DMS79 (cell line): Measurements from ENCODE around the gene ADGRL3.

ENCODE experiments used
- DNase-seq: peaks from one replicate; lab custom pipeline; 2025; lab: John Stamatoyannopoulos, UW

Gene ADGRL3

DNA sequence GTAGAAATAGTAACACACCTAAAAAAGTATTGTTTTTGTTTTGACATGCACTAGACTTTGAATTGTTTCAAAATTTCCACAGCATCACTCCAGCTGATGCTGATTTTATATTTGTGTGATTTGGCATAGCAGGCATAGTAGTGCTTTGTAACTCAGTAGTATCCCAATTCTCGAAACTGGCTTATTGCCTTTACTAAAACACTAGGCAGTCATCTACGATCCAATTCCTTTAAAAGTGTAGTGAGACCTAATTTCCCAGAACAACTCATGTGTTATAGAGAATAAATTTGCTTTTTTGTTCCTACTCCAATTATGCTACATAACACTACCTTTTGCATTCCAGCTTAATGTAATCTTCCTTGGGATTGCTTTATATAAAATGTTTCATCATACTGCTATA is 797.7 kb downstream of the ADGRL3 start:
- no peak for DNase-seq

DNA sequence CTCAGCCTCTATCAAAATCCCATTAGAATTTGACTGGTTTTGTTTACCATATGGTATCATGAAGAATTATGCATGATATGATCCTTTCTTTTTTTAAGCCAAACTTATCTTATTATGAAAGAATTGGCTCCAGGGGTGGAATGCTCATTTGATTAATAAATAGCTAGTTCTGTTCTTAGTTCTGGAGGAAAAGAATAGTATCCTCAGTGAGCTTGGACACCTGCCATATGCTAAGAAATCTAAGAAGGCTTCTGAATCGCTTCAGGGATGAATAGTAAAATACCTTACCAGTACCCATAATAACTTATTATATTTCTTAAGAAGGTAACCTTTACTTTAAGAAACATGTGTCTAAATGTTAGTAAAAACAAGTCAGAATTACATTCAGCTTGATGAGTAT is 803.6 kb downstream of the ADGRL3 start:
- no peak for DNase-seq

DNA sequence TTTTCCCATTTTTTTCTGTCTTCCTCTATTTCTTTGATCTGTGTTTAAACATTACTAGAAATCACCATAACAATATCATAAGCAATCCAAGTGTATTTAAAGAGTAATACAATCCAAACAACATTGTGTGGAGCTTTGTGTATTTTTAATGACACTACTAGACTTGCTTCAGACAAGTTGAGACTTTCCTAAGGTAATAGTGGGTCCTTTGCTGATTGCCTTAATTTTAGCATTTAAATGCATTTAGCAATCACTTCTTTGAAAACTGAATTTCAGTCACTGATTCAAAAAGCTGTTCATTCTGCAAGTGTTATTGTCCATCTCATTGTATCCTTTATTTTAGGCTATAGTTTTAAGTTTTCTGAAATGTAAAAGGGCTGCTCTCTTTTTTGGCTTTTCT is 804.8 kb downstream of the ADGRL3 start:
- DNase-seq = no peak

DNA sequence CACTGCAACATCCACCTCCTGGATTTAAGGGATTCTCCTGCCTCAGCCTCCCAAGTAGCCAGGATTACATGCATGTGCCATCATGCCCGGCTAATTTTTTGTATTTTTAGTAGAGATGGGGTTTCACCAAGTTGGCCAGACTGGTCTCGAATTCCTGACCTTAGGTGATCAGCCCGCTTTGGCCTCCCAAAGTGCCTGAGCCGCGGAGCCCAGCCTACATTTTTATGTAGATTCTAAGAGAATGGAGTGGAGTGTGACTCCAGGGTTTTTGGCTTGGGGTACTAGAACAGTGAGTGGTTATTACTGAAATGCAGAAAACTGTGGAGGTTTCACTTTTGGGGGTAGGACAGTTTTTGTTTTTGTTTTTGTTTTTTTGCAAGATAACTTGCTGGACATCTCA is 806.0 kb downstream of the ADGRL3 start:
- DNase-seq = no peak

DNA sequence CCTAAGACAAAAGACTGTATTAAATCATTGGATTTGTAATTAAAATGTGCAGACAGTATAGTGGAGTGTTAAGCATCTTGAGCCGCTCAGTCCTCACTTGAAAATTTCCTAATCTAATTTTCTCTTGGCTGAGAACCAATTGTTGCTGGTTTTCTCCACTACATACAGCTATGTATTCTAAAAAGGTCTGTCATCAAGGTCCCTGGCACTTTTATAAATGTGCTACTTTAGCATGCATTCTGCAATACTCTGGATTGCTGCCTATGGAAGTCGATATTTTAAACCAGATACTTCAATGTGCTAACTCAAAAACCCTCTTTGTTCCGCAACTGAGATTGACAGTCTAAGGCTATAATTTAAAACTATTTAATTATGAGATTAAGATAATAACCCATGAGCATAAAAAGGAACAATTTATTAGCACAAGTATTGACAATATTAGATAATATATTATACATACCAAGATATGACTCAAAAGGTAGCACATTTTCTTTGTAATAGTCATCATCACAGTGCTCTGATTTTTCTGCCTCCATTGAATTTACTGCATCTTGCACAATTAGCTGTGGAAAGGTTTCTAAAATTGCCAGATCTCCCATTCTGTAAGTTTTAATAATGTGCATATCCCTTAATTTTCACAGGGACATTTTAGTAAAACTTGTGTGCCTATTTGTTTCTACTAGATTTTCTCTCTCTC is 815.1 kb downstream of the ADGRL3 start:
- no peak for DNase-seq

DNA sequence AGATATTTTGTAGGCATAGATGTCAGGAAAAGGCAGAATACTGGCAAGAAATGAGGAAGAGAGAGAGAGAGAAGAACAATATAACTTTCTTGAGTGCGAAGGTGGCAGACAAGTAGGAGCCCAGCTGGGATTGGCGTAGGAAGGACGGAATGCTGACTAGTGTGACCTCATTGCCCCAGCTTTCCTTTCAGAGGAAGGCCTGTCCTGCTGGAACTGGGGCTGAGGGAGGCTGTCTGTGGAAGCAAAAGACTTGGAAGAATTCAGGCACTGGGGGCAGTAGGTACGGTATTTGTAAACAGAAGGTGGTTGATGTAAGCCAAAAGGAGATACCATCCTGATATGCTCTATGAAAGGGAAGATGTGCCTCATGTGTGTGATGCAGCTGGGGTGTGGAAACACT is 818.4 kb downstream of the ADGRL3 start:
- no peak for DNase-seq

DNA sequence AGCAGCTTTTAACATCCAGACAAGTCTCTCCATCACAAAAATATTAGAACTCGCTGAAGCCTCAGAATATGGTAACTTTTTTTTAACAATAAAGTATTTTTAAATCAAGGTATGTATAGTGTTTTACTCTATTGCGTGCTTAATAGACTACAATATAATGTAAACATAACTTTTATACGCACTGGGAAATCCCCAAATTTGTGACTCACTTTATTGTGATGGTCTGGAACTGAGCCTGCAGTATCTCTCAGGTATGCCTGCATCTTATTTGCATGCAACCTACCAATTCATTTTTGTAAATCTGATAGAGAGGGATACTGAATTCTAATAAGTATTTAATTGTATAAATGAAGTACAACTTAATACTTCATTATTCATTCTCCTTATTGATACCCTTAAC is 823.5 kb downstream of the ADGRL3 start:
- DNase-seq = no peak

DNA sequence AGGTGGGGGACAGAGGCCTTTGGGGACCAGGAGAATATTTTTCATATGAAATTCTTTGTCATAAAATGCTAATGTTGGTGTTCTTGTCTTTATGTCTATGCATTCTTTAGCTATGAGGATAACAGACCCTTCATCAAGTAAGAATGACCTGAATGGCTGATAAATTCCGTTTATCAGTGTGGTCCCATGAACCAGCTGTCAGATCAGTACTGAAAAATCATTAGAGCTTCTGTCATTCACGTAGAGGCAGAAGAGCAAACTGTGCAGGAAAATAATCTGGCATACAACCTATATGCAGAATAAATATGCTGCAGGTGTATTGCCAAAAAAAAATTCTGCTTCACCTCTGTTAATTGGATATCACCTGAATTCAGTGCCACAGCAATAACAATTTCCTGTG is 828.6 kb downstream of the ADGRL3 start:
- no peak for DNase-seq

DNA sequence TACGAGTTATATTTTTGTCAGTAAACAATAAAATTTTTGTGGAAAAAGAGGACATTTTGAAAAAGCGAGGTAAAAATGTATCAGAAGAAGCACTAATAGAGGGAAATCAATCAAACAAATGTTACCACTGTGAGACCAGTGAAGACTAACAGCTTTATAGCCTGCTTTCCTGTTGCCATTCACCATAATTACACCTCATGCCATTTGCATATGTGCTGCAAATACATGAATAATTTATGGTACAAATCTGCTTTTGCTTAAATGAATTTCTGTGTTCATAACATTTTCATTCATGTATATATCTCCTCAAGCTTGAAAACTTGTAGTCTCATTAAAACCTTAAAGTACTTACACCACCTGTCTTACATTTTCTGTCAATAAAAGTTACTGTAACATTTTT is 830.8 kb downstream of the ADGRL3 start:
- DNase-seq = no peak

DNA sequence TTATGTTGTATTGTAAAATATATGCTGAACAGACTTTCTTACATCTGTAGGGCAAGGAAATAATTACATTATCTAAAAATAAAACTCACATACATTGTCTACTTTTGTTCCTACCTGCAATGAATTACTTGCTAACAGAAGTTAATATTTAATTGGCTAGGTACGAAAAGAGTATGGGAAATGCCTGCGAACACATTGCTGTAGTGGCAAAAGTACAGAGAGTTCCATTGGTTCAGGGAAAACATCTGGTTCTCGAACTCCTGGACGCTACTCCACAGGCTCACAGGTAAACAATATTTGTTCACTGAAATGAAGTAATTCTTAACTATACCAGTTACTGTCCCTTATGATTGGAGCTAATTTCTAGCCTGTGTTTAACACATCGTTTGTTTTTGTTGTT is 837.4 kb downstream of the ADGRL3 start:
- no peak for DNase-seq

DNA sequence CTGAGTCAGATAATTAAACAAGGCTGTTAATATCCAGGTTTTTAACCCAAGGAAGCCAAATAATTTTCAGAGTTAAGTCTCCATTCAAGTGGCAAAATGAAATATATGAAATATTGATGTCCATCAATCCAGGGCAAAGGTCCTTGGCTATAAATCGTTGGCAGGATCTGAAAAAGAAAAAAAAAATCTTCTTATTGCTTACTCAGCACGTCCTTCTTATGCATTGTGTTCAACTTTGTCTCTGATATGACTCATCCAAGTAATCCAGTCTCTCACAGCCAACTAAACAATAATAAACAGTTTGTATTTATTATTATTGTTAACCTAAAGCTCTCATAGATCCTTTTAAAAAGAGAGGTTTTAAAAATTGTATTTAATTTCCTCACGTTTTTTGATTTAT is 851.2 kb downstream of the ADGRL3 start:
- DNase-seq = no peak

DNA sequence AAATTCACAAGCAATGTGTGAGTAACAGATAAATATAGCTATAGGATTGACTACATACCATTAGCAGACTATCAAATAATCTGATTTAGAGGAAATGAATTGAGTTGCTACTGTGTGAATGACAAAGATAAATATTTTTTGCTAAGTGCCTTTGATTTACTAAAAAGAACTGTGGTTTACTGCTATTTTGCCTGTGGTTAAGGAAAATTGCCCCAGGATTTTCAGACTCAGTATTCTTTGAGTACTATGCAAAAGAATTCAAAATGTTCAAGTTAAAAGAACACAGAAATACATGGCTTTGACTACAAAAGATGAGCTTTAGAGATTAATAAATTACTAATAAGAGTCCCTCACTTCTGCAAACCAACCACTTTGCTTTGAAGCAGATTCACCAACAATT is 853.8 kb downstream of the ADGRL3 start:
- no peak for DNase-seq

DNA sequence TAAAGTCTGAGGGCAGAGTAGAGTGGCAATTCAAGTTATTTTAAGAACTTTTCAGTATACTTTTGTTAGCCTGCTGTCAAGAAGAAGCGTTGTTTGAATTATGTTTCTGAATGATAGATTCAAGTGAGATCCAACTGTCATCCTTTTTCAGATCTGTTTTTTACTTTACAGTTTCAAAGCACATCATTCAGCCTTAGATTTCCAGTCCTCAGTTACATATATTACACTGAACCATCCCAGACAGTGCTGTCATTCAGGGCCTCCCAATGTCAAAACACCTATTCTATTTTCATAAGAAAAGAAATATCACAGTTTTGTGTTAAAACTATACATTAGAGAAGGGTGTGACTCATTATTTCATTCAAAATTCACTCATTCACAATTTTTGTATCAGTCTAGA is 856.9 kb downstream of the ADGRL3 start:
- DNase-seq = no peak

DNA sequence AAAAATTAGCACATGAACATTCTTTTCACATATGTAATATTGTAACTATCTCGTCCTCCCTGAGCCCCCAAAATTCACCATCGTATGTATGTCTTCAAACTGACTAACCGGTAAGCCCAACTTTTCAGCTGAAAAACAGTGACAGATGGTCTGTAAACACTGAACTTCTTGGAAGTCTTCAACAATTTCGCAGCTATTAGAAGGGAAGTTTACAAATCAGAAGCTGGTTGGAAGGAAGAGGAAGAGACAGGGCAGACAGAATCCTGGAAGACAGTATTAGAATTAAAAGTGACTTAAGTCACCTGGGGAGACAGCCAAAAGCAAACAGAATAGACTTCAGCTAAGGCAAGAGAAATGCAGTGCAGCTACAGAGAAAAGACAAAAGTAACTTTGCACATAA is 858.4 kb downstream of the ADGRL3 start:
- no peak for DNase-seq

DNA sequence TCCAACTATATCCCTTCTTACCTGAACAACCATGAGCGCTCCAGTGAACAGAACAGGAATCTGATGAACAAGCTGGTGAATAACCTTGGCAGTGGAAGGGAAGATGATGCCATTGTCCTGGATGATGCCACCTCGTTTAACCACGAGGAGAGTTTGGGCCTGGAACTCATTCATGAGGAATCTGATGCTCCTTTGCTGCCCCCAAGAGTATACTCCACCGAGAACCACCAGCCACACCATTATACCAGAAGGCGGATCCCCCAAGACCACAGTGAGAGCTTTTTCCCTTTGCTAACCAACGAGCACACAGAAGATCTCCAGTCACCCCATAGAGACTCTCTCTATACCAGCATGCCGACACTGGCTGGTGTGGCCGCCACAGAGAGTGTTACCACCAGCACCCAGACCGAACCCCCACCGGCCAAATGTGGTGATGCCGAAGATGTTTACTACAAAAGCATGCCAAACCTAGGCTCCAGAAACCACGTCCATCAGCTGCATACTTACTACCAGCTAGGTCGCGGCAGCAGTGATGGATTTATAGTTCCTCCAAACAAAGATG is 870.2 kb downstream of the ADGRL3 start:
- no peak for DNase-seq

DNA sequence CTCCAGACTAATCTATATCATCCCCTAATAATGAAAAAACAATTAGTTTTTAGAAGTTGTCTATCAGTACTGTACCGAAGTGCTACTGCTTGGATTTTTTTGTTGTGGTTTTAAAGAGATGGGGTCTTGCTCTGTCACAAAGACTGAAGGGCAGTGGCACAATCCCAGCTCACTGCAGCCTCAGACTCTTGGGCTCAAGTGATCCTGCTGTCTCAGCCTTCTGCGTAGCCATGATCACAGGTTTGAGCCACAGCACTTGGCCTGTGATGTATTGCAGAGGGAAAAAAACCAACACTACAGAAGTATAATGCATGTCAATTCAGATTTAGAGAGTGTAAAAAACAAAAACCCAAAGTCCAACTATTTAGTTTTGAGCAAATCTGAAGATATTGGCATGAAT is 875.0 kb downstream of the ADGRL3 start:
- DNase-seq = no peak

DNA sequence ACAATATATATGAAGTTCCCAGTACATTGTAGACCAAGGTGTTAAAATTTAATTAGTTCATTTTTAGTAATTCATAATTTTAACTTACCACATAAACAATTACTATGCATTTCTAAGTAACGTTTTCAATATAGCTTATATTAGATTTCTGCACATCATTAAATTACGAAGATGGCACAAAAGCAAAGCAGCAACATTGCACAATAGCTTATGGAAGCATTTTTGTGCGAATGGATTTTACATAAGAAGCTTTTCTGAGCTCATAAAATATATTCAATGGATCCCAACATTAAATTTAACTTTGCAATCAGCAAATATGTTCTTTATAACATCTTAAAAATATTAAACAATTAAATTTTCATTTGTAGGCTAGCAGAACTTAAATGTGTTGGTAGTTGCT is 875.4 kb downstream of the ADGRL3 start:
- DNase-seq = no peak

DNA sequence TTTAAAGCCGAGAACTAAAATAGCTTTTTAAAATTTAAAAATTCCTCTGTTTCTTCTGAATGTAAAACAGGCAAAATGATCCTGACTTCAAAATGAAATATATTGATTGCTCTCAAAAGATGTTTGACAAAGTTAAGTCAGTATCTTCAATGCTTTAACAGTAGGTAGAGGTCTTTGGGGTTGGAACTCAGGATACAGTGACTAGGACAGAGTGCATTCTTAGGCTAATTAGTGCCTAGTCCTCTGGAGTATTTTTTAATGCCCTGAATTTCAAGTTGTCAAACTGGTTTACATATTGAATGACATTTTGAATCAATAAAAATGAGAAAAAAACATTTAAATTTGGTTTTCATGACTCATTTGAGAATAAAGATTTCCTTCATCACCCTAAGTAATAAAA is 877.3 kb downstream of the ADGRL3 start:
- DNase-seq = no peak

DNA sequence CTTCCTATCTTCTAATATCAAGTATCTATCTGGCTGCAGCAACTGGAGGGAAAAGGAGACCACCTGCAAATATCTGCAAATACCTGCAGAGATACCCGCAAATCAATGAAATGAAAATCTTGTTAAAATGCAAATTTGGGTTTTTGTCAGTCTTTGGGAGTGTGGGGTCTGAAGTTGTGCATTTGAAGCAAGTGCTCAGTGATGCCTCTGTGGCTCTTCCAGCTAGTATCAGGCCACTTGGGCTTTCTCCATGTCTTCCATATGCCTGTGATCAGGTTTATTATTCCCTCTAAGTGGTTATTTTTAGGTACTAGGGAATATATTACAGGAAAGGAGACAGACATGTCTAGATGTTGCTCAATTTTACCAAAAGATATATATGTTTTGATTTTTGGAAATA is 880.3 kb downstream of the ADGRL3 start:
- DNase-seq = no peak

DNA sequence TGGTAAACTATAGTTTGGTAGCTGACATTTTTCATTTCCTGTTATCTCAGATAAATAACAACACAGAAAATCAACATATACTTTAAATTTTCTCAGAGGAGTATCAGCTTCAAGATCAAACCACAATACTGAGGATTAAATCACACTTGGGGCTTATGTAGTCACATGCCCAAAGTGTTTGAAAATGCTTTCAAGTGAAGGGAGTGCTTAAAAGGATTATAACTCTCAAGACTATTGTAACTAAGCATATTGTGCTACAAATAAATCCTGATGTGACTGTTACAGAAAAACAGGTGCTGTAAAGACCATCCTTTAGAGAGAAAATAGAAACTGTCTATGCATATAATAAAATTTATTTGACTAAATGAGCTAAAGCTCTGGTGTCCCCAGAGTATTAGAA is 887.6 kb downstream of the ADGRL3 start:
- no peak for DNase-seq

DNA sequence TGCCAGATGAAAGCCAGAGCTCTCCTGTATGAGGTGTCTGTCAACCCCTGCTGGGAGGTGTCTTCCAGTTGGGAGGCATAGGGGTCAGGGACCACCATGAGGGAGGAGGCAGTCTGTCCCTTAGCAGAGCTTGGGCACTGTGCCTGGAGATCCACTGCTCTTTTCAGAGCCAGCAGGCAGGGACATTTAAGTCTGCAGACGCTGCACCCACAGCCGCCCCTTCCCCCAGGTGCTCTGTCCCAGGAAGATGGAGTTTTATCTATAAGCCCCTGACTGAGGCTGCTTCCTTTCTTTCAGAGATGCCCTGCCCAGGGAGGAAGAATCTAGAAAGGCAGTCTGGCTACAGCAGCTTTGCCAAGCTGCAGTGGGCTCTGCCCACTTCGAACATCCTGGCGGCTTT is 893.6 kb downstream of the ADGRL3 start:
- no peak for DNase-seq

DNA sequence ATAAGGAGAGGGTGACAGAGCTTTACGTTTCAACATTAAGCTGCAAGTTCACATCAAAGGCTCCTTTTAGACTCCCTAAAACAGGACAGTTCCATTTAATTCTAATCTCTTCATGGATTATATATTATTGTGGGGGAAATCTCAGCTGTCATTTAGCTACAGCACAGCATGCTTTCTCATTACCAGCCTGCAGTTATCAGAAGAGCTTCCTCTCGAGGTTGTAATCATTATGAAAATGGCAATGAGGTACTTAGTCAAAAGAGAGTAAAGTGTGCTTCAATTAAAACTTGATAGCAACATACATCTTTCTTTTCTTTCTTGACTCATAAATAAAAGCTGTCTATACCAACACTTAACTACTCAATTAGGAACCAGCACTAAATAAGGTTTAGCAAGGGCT is 896.8 kb downstream of the ADGRL3 start:
- DNase-seq = no peak

DNA sequence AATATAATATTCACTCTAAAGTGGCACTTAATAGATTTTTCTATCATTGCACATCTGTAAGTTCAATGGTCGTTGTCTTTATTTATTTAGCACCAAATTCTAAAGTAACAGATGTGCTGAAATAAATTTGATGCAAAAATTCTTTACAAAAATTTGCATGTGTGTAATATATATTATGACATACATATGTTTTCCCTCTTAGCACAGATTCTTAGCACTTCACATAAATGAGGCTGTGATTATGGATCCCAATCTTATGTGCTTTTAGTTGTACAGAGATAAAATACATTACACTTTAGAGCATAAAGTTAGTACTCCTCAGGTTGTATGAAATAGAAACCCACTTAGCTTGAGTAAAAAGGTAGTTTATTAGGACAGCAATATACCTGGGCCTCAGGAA is 915.1 kb downstream of the ADGRL3 start:
- no peak for DNase-seq

DNA sequence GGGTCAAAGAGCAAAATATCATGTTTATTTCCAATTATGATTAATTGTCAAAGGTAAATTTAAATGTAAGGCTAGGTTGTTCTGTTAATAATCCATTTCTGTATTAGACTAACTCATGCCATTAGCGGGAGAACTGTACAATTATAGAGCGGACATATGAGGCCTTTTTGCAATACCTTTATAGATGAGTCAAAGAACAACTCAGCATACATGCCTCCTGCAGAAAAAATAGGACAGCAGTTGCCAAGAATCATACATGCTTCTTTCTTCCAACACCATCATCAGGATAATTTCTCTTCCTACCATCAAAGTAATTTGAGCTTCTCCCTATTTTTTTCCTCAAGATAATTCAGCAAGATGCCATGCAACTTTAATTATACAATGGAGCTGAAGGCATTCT is 917.8 kb downstream of the ADGRL3 start:
- DNase-seq = no peak
